ENCODE measurements around the gene PLBD2. TPM values are rescaled to one million over a fixed set of nuclear protein-coding genes. Genes with fewer than 3 reads are reported as not detected.
A peak's percentile ranks its signal among the peaks of the same experiment; 100 is the strongest.

Gene PLBD2
- total and polyA plus RNA-seq, 9 of the 15 experiments (the other 6 are each of a cell fraction or from before 2014, with no cell fraction given): 2.4 to 37.4 (median 6.0) TPM

- no peak for TF ChIP-seq ZNF644 (tag; IDR thresholded peaks at IDR 0.05; ENCODE audit: low read depth)
Observed at GRCh38 chr12:113397497-113398197, 39.3 kb downstream of the PLBD2 start (continued).

DNA sequence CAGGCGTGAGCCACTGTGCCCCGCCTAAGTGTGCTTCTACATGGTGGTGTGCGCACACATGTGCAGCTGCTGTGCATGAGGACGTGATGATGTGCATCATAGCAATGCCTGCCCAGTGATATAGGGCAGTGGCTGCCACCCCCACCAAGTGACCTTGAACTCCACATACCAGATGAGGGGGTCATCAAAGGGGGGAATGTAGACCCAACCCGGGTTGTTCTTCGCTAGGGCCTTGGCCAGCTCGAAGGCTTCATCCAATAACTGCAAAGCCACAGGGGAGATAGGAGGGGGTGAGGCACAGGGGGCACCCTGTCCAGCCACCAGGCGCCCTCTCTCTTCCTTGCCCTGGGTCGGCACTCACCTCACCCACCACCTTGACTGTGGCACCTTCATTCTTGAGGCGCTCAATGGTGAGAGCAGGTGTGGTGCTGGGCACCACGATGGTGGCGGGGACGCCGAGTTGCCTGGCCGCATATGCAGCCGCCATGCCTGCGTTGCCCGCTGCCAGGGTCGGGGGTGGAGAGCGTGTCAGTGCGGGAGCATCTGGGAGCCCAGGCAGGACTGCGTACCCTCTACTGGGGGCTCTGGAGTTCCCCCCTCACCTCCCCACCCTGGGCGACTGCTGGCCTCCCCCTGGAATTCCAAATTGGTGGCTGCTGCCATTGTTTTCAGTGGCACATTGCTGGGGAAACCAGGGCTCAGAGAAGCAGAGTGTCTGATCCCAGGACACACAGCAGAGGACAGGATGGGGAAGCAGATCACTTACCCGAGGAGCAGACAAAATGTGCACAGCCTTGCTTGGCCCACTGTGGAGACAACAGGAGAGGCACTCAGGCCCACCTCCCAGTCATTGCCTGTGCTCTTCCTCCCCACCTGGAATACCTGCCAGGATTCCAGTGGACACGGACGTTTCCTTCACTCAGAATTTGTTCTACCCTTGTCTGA is 40.2 kb downstream of the PLBD2 start:
- Histone ChIP-seq H3K79me2 (ENCODE audit: control insufficient read depth, insufficient read depth, low read length) (no peaks in the 10 kb centered on the region), H3K27me3 (ENCODE audit: control insufficient read depth in 2 of 2, insufficient read depth in 2 of 2, low read length in 2 of 2) (peaks cover 0 to 8% of the 10 kb centered on the region in 2 experiments; a peak in 1 of 5 replicates), H3K4me3 (no peak overlapping the region), H3K9me1 (ENCODE audit: control insufficient read depth, insufficient read depth, low read length) (no peaks in the 10 kb centered on the region), H3K4me1 (replicated peaks in 1 of 2; ENCODE audit: control insufficient read depth in 2 of 2, insufficient read depth in 2 of 2, low read length in 2 of 2) (peaks cover 2 to 21% of the 10 kb centered on the region in 2 experiments; a peak in 4 of 5 replicates), H3K9me3 (replicated peaks; ENCODE audit: control insufficient read depth, insufficient read depth, low read depth, low read length) (no peaks in the 10 kb centered on the region), H2AFZ (ENCODE audit: low read depth, low read length) (no peak overlapping the region), H3K9ac (ENCODE audit: insufficient read depth in 1 of 2, low read depth in 2 of 2, low read length in 2 of 2) (no peak overlapping the region), H4K20me1 (replicated peaks; ENCODE audit: control insufficient read depth, insufficient read depth, low read length) (no peaks in the 10 kb centered on the region), H3K27ac (ENCODE audit: extremely low read depth, low read depth, low read length) (no peak overlapping the region), H3K4me2 (ENCODE audit: insufficient read depth, low read length) (no peak overlapping the region), H3K36me3 (ENCODE audit: control insufficient read depth, insufficient read depth, low read length) (no peaks in the 10 kb centered on the region)
- ATAC-seq: no peak
- FAIRE-seq: no peak
- intact Hi-C loops (cut with micrococcal nuclease) (no loop called here), in situ Hi-C loops (cut with MboI) (no loop called here)
- 26% methylated on average over 24 of the region's 26 CpGs for WGBS (ENCODE audit: insufficient coverage, low coverage, missing lambda C conversion rate)
- ChIA-PET CTCF (ENCODE audit: low intra/inter-chr PET ratio) (interaction anchor here (0.5 kb wide), 1 partner anchor 1930 kb away, joined by 4 read pairs; no protein-coding TSS in a partner anchor), POLR2A (no interaction called here)
- no TSS peak for BruUV-seq (replicated peaks)
- no peak for TF ChIP-seq HMBOX1 (IDR thresholded peaks at IDR 0.05)
- TF ChIP-seq ZNF717 (CRISPR knock-in tag; IDR thresholded peaks at IDR 0.05): no peak
- no peak for TF ChIP-seq HMG20B (CRISPR knock-in tag; IDR thresholded peaks at IDR 0.05)
- no peak for TF ChIP-seq MECOM (CRISPR knock-in tag; IDR thresholded peaks at IDR 0.05)
- TF ChIP-seq IRF2 (CRISPR knock-in tag; IDR thresholded peaks at IDR 0.05): no peak
- no peak for TF ChIP-seq KHSRP (IDR thresholded peaks at IDR 0.05)
- no peak for TF ChIP-seq ZFPM2 (CRISPR knock-in tag; IDR thresholded peaks at IDR 0.05)
- no peak for TF ChIP-seq PHF8 (IDR thresholded peaks at IDR 0.05; ENCODE audit: borderline replicate concordance, low read length)
- peak; percentile 48 for TF ChIP-seq ZFP36 (IDR thresholded peaks at IDR 0.05; ENCODE audit: low read depth, low read length, partially characterized antibody)
- DNase-seq (ENCODE audit: extremely low read depth in 1 of 4, low spot score in 3 of 4): no peak

All from K562 (cell line).